GM18867 (cell line): ENCODE measurements around the gene C14orf180.

Experiments used
- ATAC-seq: cut with Tn5 transposase; IDR thresholded peaks from one replicate; pipeline ENCODE4 v1.9.1; 2021; ENCODE audit warnings: mild to moderate bottlenecking, moderate library complexity; ENCODE audit not compliant: unreplicated experiment

Gene C14orf180

GRCh38 chr14:104579507-104579906 lies at the start of gene C14orf180:
C14orf180 (plus strand) TSS chr14:104579764; CDS start chr14:104586431, 6,667 bp downstream.
- ATAC-seq: no peak

- no peak for ATAC-seq
These were observed 48.9 kb upstream of the C14orf180 start for GRCh38 chr14:104530646-104531045.

- no peak for ATAC-seq
These were observed 48.0 kb upstream of the C14orf180 start for GRCh38 chr14:104531421-104532190.

GRCh38 chr14:104532191-104532555 lies 47.4 kb upstream of the C14orf180 start:
- ATAC-seq: no peak

- no peak for ATAC-seq
These were observed 45.5 kb upstream of the C14orf180 start for GRCh38 chr14:104534036-104534435.

GRCh38 chr14:104536942-104537612 lies 42.5 kb upstream of the C14orf180 start:
- no peak for ATAC-seq

- no peak for ATAC-seq
These were observed 42.0 kb upstream of the C14orf180 start for GRCh38 chr14:104537613-104537988.

GRCh38 chr14:104541905-104542465 lies 37.6 kb upstream of the C14orf180 start:
- ATAC-seq: no peak

- ATAC-seq: no peak
These were observed 36.4 kb upstream of the C14orf180 start for GRCh38 chr14:104542871-104543830.

GRCh38 chr14:104544362-104544961 lies 35.1 kb upstream of the C14orf180 start:
- ATAC-seq: no peak

GRCh38 chr14:104545151-104545941 lies 34.2 kb upstream of the C14orf180 start:
- ATAC-seq: no peak

GRCh38 chr14:104545942-104546501 lies 33.5 kb upstream of the C14orf180 start:
- ATAC-seq: no peak

- no peak for ATAC-seq
These were observed 32.8 kb upstream of the C14orf180 start for GRCh38 chr14:104546591-104547309.

GRCh38 chr14:104547310-104547997 lies 32.1 kb upstream of the C14orf180 start:
- no peak for ATAC-seq

- ATAC-seq: no peak
These were observed 31.4 kb upstream of the C14orf180 start for GRCh38 chr14:104547998-104548700.

GRCh38 chr14:104548802-104549535 lies 30.6 kb upstream of the C14orf180 start:
- no peak for ATAC-seq
